Muscle layer of duodenum (tissue), 2 donors: ENCODE data around the gene LRRC2.

Source experiments
- H3K27ac ChIP-seq: one replicate; pipeline ENCODE4 v1.7.0; 2013; ENCODE audit warnings: mild to moderate bottlenecking, low read length
- H3K27me3 ChIP-seq: one replicate; pipeline ENCODE4 v1.7.0; 2013; ENCODE audit warnings: low read depth, mild to moderate bottlenecking, control low read depth, low read length
- H3K36me3 ChIP-seq, 2 donors: one replicate each; pipeline ENCODE4 v1.7.0; 2013; ENCODE audit warnings: low read length in 2 of 2, control low read depth in 1 of 2, mild to moderate bottlenecking in 1 of 2; ENCODE audit not compliant: insufficient read depth in 2 of 2, control insufficient read depth in 1 of 2
- H3K4me1 ChIP-seq, 2 donors: one replicate each; pipeline ENCODE4 v1.7.0; 2013; ENCODE audit warnings: low read length in 2 of 2, mild to moderate bottlenecking in 2 of 2, control low read depth in 1 of 2, moderate library complexity in 1 of 2; ENCODE audit not compliant: insufficient read depth in 2 of 2, control insufficient read depth in 1 of 2
- H3K4me3 ChIP-seq, 2 donors: one replicate each; pipeline ENCODE4 v1.7.0; 2013; ENCODE audit warnings: low read length in 2 of 2, low read depth in 1 of 2, mild to moderate bottlenecking in 1 of 2
- H3K9me3 ChIP-seq, 2 donors: one replicate each; pipeline ENCODE4 v1.7.0; 2013; ENCODE audit warnings: low read length in 2 of 2, control low read depth in 1 of 2, mild to moderate bottlenecking in 1 of 2; ENCODE audit not compliant: control insufficient read depth in 1 of 2
- donor health status: healthy.

The LRRC2 gene

DNA sequence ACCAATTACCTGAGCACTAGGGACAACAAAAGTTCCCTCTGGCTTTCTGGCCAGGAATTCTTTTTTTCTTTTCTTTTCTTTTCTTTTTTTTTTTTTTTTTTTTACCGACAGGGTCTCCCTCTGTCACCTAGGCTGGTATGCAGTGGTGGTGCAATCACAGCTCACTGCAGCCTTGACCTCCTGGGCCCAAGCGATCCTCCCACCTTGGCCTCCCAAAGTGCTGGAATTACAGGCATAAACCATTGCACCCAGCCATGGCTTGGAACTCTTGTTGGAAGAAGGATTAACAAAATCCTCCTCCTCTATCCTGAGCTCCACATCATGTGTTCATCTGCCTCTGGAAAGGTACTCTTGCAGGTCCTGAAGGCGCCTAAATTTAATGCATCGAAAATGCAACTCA, 98.5 kb downstream of the LRRC2 start:
- H3K4me3 ChIP-seq, result no peak overlapping the region
- no peaks in the 10 kb centered on the region for H3K36me3 ChIP-seq
- H3K27ac ChIP-seq, result no peak overlapping the region
- no peaks in the 10 kb centered on the region for H3K4me1 ChIP-seq
- H3K9me3 ChIP-seq, result no peaks in the 10 kb centered on the region
- peaks cover 5% of the 10 kb centered on the region for H3K27me3 ChIP-seq

DNA sequence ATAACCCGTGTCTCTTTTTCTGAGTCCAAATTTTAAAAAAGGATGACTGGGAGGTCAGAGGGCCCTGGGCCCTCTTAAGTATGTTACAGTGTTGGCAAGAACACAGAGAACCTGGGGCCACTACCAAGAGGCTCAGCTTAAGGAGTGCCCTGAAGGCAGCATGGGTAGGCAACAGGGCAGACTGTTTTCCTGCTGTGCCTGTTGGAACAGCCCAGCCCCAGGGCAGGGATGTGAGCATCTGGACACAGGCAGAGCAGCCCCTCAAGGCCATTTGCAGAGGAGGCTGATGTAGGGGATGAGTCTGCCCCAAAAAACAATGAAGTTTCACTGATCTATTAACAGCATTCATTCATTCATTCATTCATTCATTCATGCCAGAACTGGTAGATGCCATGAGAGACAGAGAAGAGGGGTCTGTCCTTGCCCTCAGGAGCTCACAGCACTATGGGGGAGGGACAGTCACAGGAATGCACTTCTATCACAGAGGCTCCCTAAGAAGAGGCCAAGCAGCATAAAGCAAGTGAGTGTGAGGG, 99.2 kb downstream of the LRRC2 start:
- no peaks in the 10 kb centered on the region for H3K4me1 ChIP-seq
- peaks cover 5% of the 10 kb centered on the region for H3K27me3 ChIP-seq
- no peaks in the 10 kb centered on the region for H3K9me3 ChIP-seq
- H3K4me3 ChIP-seq, result no peak overlapping the region
- H3K27ac ChIP-seq, result no peak overlapping the region
- no peaks in the 10 kb centered on the region for H3K36me3 ChIP-seq

DNA sequence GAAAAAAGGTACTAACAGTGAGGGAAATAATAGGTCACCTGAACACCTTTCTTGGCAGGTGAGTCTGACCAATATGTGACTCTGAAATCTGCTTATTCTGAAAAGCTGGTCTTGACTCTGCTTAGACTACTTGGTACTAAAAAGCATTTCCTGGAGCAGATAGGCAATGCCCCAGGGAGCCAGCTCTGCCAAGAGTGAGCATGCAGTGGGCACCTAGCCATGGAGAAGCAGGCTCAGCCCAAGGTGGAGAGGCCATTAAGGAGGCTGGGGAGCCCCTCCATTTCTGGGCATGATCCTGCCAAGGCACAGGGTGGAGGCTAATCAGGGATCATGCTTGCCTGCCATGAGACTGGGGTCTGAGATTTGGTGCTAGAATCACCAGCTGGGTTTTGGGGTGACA, 99.8 kb downstream of the LRRC2 start:
- no peak overlapping the region for H3K4me3 ChIP-seq
- no peaks in the 10 kb centered on the region for H3K36me3 ChIP-seq
- H3K9me3 ChIP-seq, result no peaks in the 10 kb centered on the region
- no peaks in the 10 kb centered on the region for H3K4me1 ChIP-seq
- H3K27me3 ChIP-seq, result peaks cover 5% of the 10 kb centered on the region
- H3K27ac ChIP-seq, result no peak overlapping the region
